GM18499 (cell line): Measurements from ENCODE around the gene EGLN1.

Experiments used
- ATAC-seq: cut with Tn5 transposase; IDR thresholded peaks from one replicate; pipeline ENCODE4 v1.9.1; 2021; ENCODE audit warnings: moderate number of reproducible peaks; ENCODE audit not compliant: insufficient read depth, unreplicated experiment

EGLN1 gene

GRCh38 chr1:231401478-231401877 is 20.6 kb downstream of the EGLN1 start:
- no peak for ATAC-seq

- no peak for ATAC-seq
Observed at GRCh38 chr1:231397886-231398671, 24.0 kb downstream of the EGLN1 start.

- ATAC-seq: no peak
Observed at GRCh38 chr1:231396643-231397042, 25.4 kb downstream of the EGLN1 start.

- no peak for ATAC-seq
Observed at GRCh38 chr1:231395998-231396390, 26.1 kb downstream of the EGLN1 start.

- ATAC-seq: no peak
Observed at GRCh38 chr1:231395076-231395997, 26.8 kb downstream of the EGLN1 start.

GRCh38 chr1:231393668-231394067 is 28.4 kb downstream of the EGLN1 start:
- ATAC-seq: no peak

- no peak for ATAC-seq
Observed at GRCh38 chr1:231392389-231393131, 29.5 kb downstream of the EGLN1 start.

- ATAC-seq: no peak
Observed at GRCh38 chr1:231390071-231390470, 32.0 kb downstream of the EGLN1 start.

- no peak for ATAC-seq
Observed at GRCh38 chr1:231387770-231388669, 34.1 kb downstream of the EGLN1 start.

- ATAC-seq: no peak
Observed at GRCh38 chr1:231386466-231386865, 35.6 kb downstream of the EGLN1 start.

GRCh38 chr1:231385416-231385748 is 36.7 kb downstream of the EGLN1 start:
- ATAC-seq: no peak

GRCh38 chr1:231384696-231385415 is 37.2 kb downstream of the EGLN1 start:
- ATAC-seq: no peak

GRCh38 chr1:231383159-231383860 is 38.8 kb downstream of the EGLN1 start:
- no peak for ATAC-seq

GRCh38 chr1:231382426-231382825 is 39.7 kb downstream of the EGLN1 start:
- no peak for ATAC-seq

GRCh38 chr1:231381729-231382128 is 40.4 kb downstream of the EGLN1 start:
- ATAC-seq: no peak

GRCh38 chr1:231376875-231377549 is 45.1 kb downstream of the EGLN1 start:
- no peak for ATAC-seq

- no peak for ATAC-seq
Observed at GRCh38 chr1:231376101-231376500, 46.0 kb downstream of the EGLN1 start.

- no peak for ATAC-seq
Observed at GRCh38 chr1:231374394-231374793, 47.7 kb downstream of the EGLN1 start.
